ENCODE results near the gene MAP3K7. TPM values are rescaled to one million over a fixed set of nuclear protein-coding genes. Genes with fewer than 3 reads are reported as not detected.

The MAP3K7 gene
- total RNA-seq, 1 donor from 2014 or later: 15.7 TPM

GRCh38 chr6:90484385-90484784 is 102.5 kb downstream of the MAP3K7 start:
- no peak for DNase-seq (ENCODE audit: low read depth in 2 of 2)

GRCh38 chr6:90483956-90484355 is 102.9 kb downstream of the MAP3K7 start:
- DNase-seq (ENCODE audit: low read depth in 2 of 2): no peak

- DNase-seq (ENCODE audit: low read depth in 2 of 2): no peak
Observed at GRCh38 chr6:90483116-90483839, 103.6 kb downstream of the MAP3K7 start.

- DNase-seq (ENCODE audit: low read depth in 2 of 2): no peak
Observed at GRCh38 chr6:90480666-90481065, 106.2 kb downstream of the MAP3K7 start.

- no peak for DNase-seq (ENCODE audit: low read depth in 2 of 2)
Observed at GRCh38 chr6:90479603-90479926, 107.3 kb downstream of the MAP3K7 start.

GRCh38 chr6:90478789-90479602 is 107.9 kb downstream of the MAP3K7 start:
- DNase-seq (ENCODE audit: low read depth in 2 of 2): peak; percentile 93 to 95

GRCh38 chr6:90478278-90478677 is 108.6 kb downstream of the MAP3K7 start:
- DNase-seq (ENCODE audit: low read depth in 2 of 2): no peak

- DNase-seq (ENCODE audit: low read depth in 2 of 2): no peak
Observed at GRCh38 chr6:90477366-90477765, 109.5 kb downstream of the MAP3K7 start.

- DNase-seq (ENCODE audit: low read depth in 2 of 2): no peak
Observed at GRCh38 chr6:90472716-90473115, 114.2 kb downstream of the MAP3K7 start.

GRCh38 chr6:90471263-90471662 is 115.6 kb downstream of the MAP3K7 start:
- no peak for DNase-seq (ENCODE audit: low read depth in 2 of 2)

- no peak for DNase-seq (ENCODE audit: low read depth in 2 of 2)
Observed at GRCh38 chr6:90469906-90470305, 117.0 kb downstream of the MAP3K7 start.

GRCh38 chr6:90468859-90469258 is 118.0 kb downstream of the MAP3K7 start:
- no peak for DNase-seq (ENCODE audit: low read depth in 2 of 2)

GRCh38 chr6:90468080-90468479 is 118.8 kb downstream of the MAP3K7 start:
- no peak for DNase-seq (ENCODE audit: low read depth in 2 of 2)

- no peak for DNase-seq (ENCODE audit: low read depth in 2 of 2)
Observed at GRCh38 chr6:90467546-90467945, 119.3 kb downstream of the MAP3K7 start.

GRCh38 chr6:90466154-90466940 is 120.5 kb downstream of the MAP3K7 start:
- DNase-seq (ENCODE audit: low read depth in 2 of 2): no peak

- DNase-seq (ENCODE audit: low read depth in 2 of 2): no peak
Observed at GRCh38 chr6:90465686-90466085, 121.2 kb downstream of the MAP3K7 start.

GRCh38 chr6:90464507-90464906 is 122.4 kb downstream of the MAP3K7 start:
- DNase-seq (ENCODE audit: low read depth in 2 of 2): no peak

- no peak for DNase-seq (ENCODE audit: low read depth in 2 of 2)
Observed at GRCh38 chr6:90463874-90464273, 123.0 kb downstream of the MAP3K7 start.

Data from lung microvascular endothelial cell (primary cell).